ENCODE measurements around the gene ATR.

ATR gene

GRCh38 chr3:142468456-142468855 is 110.1 kb downstream of the ATR start:
- no peak overlapping the region for H3K27ac ChIP-seq
- no peaks in the 10 kb centered on the region for H3K36me3 ChIP-seq (ENCODE audit: control insufficient read depth, insufficient read depth, low read length)
- H3K79me2 ChIP-seq = no peaks in the 10 kb centered on the region
- no peak for TF ChIP-seq CTCF (IDR thresholded peaks at IDR 0.05)
- H2AFZ ChIP-seq = no peak overlapping the region
- no peaks in the 10 kb centered on the region for H3K27me3 ChIP-seq (ENCODE audit: control insufficient read depth, insufficient read depth, low read length)
- no peak overlapping the region for H3K4me3 ChIP-seq (ENCODE audit: low read depth, low read length)
- no peaks in the 10 kb centered on the region for H3K4me1 ChIP-seq
- H3K9ac ChIP-seq = no peak overlapping the region
- H3K9me3 ChIP-seq (ENCODE audit: control insufficient read depth, low read length) = no peaks in the 10 kb centered on the region
- H3K4me2 ChIP-seq (ENCODE audit: low read length) = no peak overlapping the region

- Histone ChIP-seq H3K79me2 (no peaks in the 10 kb centered on the region), H3K36me3 (ENCODE audit: control insufficient read depth, insufficient read depth, low read length) (no peaks in the 10 kb centered on the region), H2AFZ (no peak overlapping the region), H3K27me3 (ENCODE audit: control insufficient read depth, insufficient read depth, low read length) (no peaks in the 10 kb centered on the region), H3K4me2 (ENCODE audit: low read length) (no peak overlapping the region), H3K4me1 (no peaks in the 10 kb centered on the region), H3K4me3 (ENCODE audit: low read depth, low read length) (no peak overlapping the region), H3K27ac (no peak overlapping the region), H3K9me3 (ENCODE audit: control insufficient read depth, low read length) (no peaks in the 10 kb centered on the region), H3K9ac (no peak overlapping the region)
- no peak for TF ChIP-seq CTCF (IDR thresholded peaks at IDR 0.05)
Observed at GRCh38 chr3:142467768-142468167, 110.8 kb downstream of the ATR start.

GRCh38 chr3:142460689-142461088 is 117.8 kb downstream of the ATR start:
- H3K9ac ChIP-seq = no peak overlapping the region
- no peak overlapping the region for H3K4me2 ChIP-seq (ENCODE audit: low read length)
- no peak overlapping the region for H3K27ac ChIP-seq
- no peaks in the 10 kb centered on the region for H3K27me3 ChIP-seq (ENCODE audit: control insufficient read depth, insufficient read depth, low read length)
- H2AFZ ChIP-seq = no peak overlapping the region
- H3K4me3 ChIP-seq (ENCODE audit: low read depth, low read length) = no peak overlapping the region
- no peaks in the 10 kb centered on the region for H3K9me3 ChIP-seq (ENCODE audit: control insufficient read depth, low read length)
- no peaks in the 10 kb centered on the region for H3K4me1 ChIP-seq
- H3K36me3 ChIP-seq (ENCODE audit: control insufficient read depth, insufficient read depth, low read length) = no peaks in the 10 kb centered on the region
- no peak for TF ChIP-seq CTCF (IDR thresholded peaks at IDR 0.05)
- no peaks in the 10 kb centered on the region for H3K79me2 ChIP-seq

GRCh38 chr3:142459929-142460328 is 118.6 kb downstream of the ATR start:
- H3K9me3 ChIP-seq (ENCODE audit: control insufficient read depth, low read length) = no peaks in the 10 kb centered on the region
- H3K4me1 ChIP-seq = no peaks in the 10 kb centered on the region
- H3K79me2 ChIP-seq = no peaks in the 10 kb centered on the region
- no peak for TF ChIP-seq CTCF (IDR thresholded peaks at IDR 0.05)
- no peak overlapping the region for H3K27ac ChIP-seq
- no peaks in the 10 kb centered on the region for H3K27me3 ChIP-seq (ENCODE audit: control insufficient read depth, insufficient read depth, low read length)
- H2AFZ ChIP-seq = no peak overlapping the region
- H3K9ac ChIP-seq = no peak overlapping the region
- H3K4me2 ChIP-seq (ENCODE audit: low read length) = no peak overlapping the region
- no peaks in the 10 kb centered on the region for H3K36me3 ChIP-seq (ENCODE audit: control insufficient read depth, insufficient read depth, low read length)
- H3K4me3 ChIP-seq (ENCODE audit: low read depth, low read length) = no peak overlapping the region

GRCh38 chr3:142459096-142459495 is 119.4 kb downstream of the ATR start:
- Histone ChIP-seq H3K27ac (no peak overlapping the region), H3K4me3 (ENCODE audit: low read depth, low read length) (no peak overlapping the region), H3K9ac (no peak overlapping the region), H3K27me3 (ENCODE audit: control insufficient read depth, insufficient read depth, low read length) (no peaks in the 10 kb centered on the region), H3K79me2 (no peaks in the 10 kb centered on the region), H3K4me2 (ENCODE audit: low read length) (no peak overlapping the region), H3K36me3 (ENCODE audit: control insufficient read depth, insufficient read depth, low read length) (no peaks in the 10 kb centered on the region), H3K4me1 (no peaks in the 10 kb centered on the region), H3K9me3 (ENCODE audit: control insufficient read depth, low read length) (no peaks in the 10 kb centered on the region), H2AFZ (no peak overlapping the region)
- no peak for TF ChIP-seq CTCF (IDR thresholded peaks at IDR 0.05)

All from parathyroid adenoma (tissue), 2 donors.